ENCODE data around the gene EML3. TPM values are rescaled to one million over a fixed set of nuclear protein-coding genes. Genes with fewer than 3 reads are reported as not detected.

EML3 gene
- total and polyA plus RNA-seq, 2 of the 13 experiments (the other 11 are each of a cell fraction or from before 2014, with no cell fraction given) = 10.6 to 12.3 TPM

- 0 out of 2 replicates have a peak, but pooled peaks have one; percentile 42 for TF ChIP-seq HINFP (CRISPR knock-in tag; IDR thresholded peaks at IDR 0.05; ENCODE audit: low read depth)
- TF ChIP-seq PAF1 (CRISPR knock-in tag; IDR thresholded peaks at IDR 0.05) = no peak
- no peak for TF ChIP-seq FOXP1 (IDR thresholded peaks at IDR 0.05)
- TF ChIP-seq FOXP1 (CRISPR knock-in tag; IDR thresholded peaks at IDR 0.05) = peak; percentile 15; the same call in 1 of the 2 replicates
- TF ChIP-seq ZBED4 (CRISPR knock-in tag; IDR thresholded peaks at IDR 0.05; ENCODE audit: borderline replicate concordance) = no peak
- TF ChIP-seq, protein P1, sequence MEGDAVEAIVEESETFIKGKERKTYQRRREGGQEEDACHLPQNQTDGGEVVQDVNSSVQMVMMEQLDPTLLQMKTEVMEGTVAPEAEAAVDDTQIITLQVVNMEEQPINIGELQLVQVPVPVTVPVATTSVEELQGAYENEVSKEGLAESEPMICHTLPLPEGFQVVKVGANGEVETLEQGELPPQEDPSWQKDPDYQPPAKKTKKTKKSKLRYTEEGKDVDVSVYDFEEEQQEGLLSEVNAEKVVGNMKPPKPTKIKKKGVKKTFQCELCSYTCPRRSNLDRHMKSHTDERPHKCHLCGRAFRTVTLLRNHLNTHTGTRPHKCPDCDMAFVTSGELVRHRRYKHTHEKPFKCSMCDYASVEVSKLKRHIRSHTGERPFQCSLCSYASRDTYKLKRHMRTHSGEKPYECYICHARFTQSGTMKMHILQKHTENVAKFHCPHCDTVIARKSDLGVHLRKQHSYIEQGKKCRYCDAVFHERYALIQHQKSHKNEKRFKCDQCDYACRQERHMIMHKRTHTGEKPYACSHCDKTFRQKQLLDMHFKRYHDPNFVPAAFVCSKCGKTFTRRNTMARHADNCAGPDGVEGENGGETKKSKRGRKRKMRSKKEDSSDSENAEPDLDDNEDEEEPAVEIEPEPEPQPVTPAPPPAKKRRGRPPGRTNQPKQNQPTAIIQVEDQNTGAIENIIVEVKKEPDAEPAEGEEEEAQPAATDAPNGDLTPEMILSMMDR (CRISPR knock-in tag; IDR thresholded peaks at IDR 0.05) = peak; percentile 95
- no peak for TF ChIP-seq SAFB2 (CRISPR knock-in tag; IDR thresholded peaks at IDR 0.05; ENCODE audit: borderline replicate concordance, low read depth)
- no peak; the same call in 1 of the 2 replicates for TF ChIP-seq ZMYM4 (CRISPR knock-in tag; IDR thresholded peaks at IDR 0.05)
- 0 out of 2 replicates have a peak, but pooled peaks have one; percentile 36 for TF ChIP-seq MIXL1 (CRISPR knock-in tag; IDR thresholded peaks at IDR 0.05)
- TF ChIP-seq HOXA3 (CRISPR knock-in tag; IDR thresholded peaks at IDR 0.05) = peak; percentile 14; the same call in 1 of the 2 replicates
- TF ChIP-seq, protein P2, sequence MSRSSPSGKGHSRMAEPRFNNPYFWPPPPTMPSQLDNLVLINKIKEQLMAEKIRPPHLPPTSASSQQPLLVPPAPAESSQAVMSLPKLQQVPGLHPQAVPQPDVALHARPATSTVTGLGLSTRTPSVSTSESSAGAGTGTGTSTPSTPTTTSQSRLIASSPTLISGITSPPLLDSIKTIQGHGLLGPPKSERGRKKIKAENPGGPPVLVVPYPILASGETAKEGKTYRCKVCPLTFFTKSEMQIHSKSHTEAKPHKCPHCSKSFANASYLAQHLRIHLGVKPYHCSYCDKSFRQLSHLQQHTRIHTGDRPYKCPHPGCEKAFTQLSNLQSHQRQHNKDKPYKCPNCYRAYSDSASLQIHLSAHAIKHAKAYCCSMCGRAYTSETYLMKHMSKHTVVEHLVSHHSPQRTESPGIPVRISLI (CRISPR knock-in tag; IDR thresholded peaks at IDR 0.05; ENCODE audit: borderline replicate concordance) = peak; percentile 39; the same call in 1 of the 2 replicates
- TF ChIP-seq GATAD2A (CRISPR knock-in tag; IDR thresholded peaks at IDR 0.05) = 0 out of 2 replicates have a peak, but pooled peaks have one; percentile 15
- TF ChIP-seq, protein P3, sequence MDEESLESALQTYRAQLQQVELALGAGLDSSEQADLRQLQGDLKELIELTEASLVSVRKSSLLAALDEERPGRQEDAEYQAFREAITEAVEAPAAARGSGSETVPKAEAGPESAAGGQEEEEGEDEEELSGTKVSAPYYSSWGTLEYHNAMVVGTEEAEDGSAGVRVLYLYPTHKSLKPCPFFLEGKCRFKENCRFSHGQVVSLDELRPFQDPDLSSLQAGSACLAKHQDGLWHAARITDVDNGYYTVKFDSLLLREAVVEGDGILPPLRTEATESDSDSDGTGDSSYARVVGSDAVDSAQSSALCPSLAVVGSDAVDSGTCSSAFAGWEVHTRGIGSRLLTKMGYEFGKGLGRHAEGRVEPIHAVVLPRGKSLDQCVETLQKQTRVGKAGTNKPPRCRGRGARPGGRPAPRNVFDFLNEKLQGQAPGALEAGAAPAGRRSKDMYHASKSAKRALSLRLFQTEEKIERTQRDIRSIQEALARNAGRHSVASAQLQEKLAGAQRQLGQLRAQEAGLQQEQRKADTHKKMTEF (CRISPR knock-in tag; IDR thresholded peaks at IDR 0.05) = peak; percentile 54; the same call in 1 of the 2 replicates
- TF ChIP-seq ZNF569 (CRISPR knock-in tag; IDR thresholded peaks at IDR 0.05; ENCODE audit: borderline replicate concordance) = no peak
- no peak for TF ChIP-seq ZNF713 (CRISPR knock-in tag; IDR thresholded peaks at IDR 0.05)
- TF ChIP-seq ZFP36L1 (CRISPR knock-in tag; IDR thresholded peaks at IDR 0.05) = no peak
- 0 out of 2 replicates have a peak, but pooled peaks have one; percentile 38 for TF ChIP-seq KDM2A (CRISPR knock-in tag; IDR thresholded peaks at IDR 0.05; ENCODE audit: borderline replicate concordance, low read depth)
- no peak for TF ChIP-seq FOXA1 (IDR thresholded peaks at IDR 0.05)
- TF ChIP-seq FOXA1 (CRISPR knock-in tag; IDR thresholded peaks at IDR 0.05) = 0 out of 2 replicates have a peak, but pooled peaks have one; percentile 13
- TF ChIP-seq TEAD3 (CRISPR knock-in tag; optimal IDR thresholded peaks at IDR 0.05; ENCODE audit: borderline replicate concordance) = peak; percentile 95
Measured at GRCh38 chr11:62560566-62561103, 51.9 kb downstream of the EML3 start (continued).

All from HepG2 (cell line).